LHCN-M2 (cell line): ENCODE results near the gene BORCS8. TPM values are rescaled to one million over a fixed set of nuclear protein-coding genes. Genes with fewer than 3 reads are reported as not detected.
"Not testable (repeated sequence)": the region's sequence is repeated elsewhere in the genome, so short reads cannot be mapped to it uniquely, and the experiment has no call there.

Experiments
- DNase-seq: peaks from one replicate; pipeline ENCODE4 v3.0.0-alpha.2; 2012; ENCODE audit warnings: low read depth
- total RNA-seq: library from RNA; depleted of rRNA; stranded (reverse); fragments of >200 nt; gene quantifications from 2 replicates; pipeline ENCODE4 v1.2.3, GENCODE V29; 2014

BORCS8 gene
- total RNA-seq, 1 experiment from 2014 or later, result 19.6 TPM

DNA sequence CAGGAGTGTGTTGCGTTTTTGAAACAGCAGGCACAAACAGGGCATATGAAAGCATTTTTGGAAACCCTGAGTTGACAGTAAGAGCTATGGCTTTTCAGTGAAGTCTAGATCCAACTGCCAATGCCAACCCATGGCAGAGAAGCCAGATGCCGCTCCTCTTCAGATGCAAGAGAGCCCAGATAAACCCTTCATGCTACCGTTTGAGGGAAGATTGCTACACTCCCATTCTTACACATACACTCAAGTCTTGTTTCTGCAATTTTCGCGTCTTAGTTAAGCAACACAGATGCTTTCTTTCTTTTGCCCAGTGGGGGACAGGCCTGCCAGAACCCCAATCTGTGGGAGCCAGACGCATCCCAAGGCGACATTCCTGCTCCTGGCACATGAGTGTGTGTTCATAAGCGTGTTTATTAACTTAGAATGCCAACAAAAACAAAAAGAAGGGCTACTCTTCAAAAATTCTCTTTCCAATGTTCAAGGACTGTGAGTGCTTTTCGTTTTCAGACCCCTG is 10.4 kb downstream of the BORCS8 start:
- no peak for DNase-seq

DNA sequence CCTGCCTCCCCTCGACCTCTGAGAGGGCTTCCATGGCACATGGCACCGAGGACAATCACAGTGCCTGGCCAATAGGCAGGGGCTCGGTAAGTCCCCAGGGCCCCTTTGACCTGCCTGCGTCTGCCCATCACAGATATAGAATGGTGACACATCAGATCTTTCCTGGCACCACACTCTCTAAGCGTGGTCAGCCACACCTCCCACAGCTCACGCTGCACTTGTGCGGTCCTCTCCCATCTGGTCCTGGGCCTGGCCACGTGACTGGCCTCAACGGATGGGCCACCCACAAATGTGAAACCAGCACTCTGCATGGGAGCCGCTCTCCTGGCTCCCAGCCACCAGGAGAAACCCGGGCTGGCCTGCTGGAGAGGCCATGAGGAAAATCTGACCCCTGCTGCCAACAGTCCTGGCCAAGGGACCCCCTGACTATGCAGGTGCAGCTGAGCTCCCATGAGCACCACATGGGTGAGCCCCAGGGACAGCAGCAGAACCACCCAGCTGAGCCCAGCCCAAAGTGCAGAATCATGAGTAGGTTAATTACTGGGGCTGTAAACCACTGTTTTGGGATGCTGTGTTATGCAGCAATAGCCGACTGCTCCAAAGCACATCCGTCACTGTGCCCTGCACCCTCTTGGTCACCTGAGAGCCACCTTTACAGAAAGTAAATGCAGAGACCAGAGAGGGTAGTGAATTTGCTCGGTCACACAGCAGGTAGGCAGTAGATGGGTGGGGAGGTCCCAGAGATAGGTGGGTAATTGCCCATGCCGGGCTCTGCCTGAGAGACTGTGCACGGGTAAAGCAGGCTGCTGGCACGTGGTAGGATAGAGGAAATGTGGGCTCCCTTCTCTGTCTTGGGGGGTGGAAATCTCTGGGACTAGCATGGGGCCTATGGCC is 12.2 kb downstream of the BORCS8 start:
- no peak for DNase-seq

DNA sequence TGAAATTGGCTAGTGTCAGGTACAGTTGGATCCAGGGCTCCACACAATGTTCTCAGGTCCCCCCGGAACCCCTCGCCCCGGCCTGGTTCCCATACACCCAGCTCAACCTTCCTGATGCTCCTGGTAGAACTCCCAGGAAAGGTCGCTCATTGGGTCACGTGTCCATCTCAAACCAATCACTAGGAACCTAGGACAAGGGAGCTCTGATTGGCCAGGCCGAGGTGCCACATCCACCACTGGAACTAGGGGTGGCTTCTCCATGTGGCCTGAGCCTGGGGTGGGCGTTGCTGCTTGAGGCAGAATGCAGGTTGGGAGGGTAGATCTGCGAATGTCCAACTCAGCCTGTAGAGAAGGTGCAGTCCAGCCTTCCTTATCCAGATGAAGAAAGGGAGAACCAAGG is 15.0 kb downstream of the BORCS8 start:
- DNase-seq, result no peak

DNA sequence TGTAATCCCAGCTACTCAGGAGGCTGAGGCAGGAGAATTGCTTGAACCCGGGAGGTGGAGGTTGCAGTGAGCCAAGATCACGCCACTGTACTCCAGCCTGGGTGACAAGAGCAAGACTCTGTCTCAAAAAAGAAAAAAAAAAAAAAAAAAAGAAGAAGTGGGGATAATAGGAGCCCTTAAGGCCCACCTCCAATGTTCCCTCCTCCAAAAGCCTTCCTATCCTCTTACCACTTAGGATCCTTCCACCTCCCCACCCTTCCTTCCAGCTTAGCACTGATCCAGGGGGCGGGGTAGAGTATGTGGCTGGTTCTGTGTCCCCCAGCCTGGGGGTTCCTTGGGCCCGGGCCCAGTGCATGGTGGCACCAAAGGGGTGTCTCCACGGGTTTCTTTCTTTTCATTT is 18.7 kb downstream of the BORCS8 start:
- not testable (repeated sequence) for DNase-seq

DNA sequence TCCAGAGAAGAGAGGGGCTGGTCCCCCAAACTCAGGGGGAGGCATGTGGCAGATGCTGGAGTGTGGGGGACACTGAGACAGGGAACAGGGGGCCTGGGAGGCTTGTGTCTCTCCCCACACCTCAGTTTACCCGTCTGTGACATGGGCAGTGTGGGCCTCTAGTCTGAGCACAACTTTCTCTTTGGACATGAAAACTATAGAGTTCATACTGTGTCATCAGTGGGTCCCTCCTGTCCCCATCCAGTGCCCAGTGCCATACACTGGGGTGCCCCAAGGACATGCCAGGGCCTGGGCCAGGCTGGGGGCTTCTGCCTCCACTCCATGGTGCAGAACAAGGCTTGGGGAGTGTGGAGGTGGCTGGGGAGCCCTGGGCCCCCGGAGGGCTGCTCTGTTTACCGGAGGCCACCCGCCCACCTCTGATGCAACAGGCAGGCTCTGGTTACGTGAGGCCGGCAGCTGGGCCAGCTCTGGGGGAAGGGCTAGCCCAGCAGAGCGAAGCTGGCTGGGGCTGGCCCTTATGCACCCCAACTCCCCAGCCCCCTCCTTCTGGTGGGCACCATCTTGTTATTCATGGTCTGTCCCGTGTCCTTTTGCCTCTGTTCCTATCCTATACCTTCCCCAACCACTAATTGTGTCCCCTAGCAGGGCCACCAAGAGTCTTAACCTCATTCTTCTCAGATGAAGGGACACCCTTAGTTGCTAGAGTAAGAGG is 20.0 kb downstream of the BORCS8 start:
- DNase-seq, result peak; percentile 34

DNA sequence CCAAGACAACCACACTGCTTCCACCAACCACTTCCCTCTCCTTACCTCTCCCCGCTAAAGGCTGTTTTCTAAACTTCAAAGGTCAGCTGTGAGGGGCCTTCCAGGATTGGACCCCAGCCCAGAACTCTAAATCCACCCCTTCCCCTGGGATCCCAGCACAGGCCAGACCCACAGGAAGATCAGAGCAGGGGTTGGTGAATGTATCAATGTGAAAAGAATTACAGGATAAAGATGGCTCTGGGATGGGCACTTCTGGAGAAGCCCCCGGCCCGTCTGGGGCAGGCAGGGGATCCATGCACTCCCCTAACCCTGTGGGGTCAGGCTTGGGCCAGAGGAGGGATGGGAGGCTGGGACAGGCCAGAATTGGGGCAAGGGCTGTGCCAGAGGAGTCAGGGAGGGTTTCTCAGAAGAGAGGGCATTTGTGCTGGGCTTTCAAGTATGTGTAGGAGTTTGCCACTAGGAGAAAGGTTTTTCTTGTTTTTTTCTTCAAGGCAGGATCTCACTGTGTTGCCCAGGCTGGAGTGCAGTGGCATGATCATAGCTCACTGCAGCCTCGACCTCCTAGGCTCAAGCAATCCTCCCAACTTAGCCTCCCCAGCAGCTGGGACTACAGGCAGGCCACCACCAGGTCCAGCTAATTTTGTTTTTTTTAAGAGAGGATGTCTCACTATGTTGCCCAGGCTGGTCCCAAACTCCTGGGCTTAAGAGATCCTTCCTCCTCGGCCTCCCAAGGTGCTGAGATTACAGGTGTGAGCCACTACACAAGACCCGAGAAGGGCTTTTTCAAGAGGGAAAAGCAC is 20.9 kb downstream of the BORCS8 start:
- no peak for DNase-seq

DNA sequence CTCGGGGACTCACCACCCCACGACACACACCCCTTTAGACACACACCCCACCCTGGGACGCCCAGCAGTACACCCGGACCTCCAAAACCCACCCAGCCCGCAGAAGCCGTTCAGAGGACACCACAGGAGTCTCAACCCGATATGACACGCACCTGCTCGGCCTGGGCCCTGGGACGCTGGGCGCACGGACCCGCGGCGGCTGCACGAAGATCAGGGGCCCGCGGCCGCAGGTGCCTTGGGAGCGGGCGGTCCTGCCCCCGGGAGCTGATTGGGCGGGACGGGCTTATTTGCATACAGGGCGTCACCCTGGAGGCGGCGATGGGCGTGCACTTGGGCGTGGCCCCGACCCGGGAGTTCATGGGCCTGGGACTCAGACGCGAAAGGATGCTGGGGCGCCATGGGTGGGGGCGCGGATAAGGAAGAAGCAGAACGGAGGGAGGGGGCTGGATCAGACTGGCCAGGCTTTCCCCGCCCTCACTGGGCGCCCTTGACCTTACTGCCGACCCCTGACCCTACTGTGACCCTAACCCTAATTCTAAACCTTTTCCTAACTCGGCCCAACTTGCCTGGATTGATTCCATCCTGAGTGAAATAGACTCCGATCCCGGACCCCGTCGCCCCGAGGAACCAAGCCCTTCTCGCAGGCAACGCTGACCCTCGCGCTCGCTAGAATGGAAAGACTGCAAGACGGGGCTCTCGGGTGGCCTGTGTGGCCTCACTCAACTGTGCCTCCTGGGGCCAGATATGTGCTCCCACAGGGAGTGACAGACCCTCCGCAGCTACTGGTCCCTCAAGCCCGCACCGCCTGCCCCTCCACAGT is 21.7 kb downstream of the BORCS8 start, which contains the start of gene MEF2B:
Gene MEF2B (minus strand): TSS at position 211 of the 820 bp plus-strand sequence. CDS start 19,528 bp downstream, outside the sequence.
- DNase-seq, result no peak

DNA sequence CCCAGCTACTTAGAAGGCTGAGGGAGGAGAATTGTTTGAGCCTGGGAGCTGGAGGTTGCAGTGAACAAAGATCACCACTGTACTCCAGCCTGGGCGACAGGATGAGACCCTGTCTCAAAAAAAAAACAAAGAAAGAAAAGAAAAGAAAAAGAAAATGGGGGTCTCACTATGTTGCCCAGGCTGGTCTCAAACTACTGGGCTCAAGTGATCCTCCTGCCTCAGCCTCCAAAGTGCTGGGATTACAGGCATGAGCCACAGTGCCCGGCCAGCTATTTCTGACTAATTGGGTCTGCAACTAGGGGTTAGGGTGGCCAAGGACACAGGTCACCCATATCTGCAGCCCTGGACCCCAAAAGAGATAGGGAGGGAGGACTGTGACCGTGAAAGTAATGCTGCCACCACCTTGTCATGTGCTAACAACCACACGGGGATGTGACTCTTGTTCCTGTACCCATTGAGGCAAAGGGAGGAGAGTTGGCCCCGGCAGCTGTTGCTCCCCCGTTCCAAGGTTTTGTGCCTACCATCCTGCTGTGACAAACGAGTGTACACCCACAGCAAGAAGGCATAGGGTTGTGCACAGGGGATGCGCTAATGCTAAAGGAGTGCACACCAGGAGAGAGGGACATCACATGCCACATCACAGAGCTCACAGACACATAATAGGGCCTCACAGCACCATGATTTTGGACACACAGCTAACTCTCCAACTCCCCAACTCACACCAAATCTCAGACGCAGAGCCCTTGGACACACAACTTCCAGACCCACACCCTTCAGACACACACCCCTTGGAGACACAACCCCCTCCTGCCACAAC is 22.5 kb downstream of the BORCS8 start:
- DNase-seq, result no peak

DNA sequence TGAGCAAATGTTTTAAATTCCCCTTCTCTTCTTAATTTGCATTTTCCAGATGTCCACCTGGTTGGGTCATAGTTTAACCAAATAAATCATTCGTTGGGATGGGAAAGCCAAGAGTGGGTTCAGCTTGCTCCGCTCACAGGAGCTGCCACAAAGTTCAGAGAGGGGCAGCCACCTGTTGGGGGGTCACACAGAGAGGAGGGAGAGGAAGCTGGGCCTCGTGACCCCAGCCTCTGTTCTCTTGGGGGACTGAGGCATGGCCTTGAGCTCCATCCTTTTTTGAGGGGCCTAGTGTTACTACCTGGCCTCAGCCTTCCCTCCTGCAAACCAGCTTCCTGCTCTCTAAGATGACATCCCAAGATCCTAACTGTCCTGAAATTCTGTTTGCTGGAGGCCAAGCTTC is 24.3 kb downstream of the BORCS8 start:
- DNase-seq, result no peak

DNA sequence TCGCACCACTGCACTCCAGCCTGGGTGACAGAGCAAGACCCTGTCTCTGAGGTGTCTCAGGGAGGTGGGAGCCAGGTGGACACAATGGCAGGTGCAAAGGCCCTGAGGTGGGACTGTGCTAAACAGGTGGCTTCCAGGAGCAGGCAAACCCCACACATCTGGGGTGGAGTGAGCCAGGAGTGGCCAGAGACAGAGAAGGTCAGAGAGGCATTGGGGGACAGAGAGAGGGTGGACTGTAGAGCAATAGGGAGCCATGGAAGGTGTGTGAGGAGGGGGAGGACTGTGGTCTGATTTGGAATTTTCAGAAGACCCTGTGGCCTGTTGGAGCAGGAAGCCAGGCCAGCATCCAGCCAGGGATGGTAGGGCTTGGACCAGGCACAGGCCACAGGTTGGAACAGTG is 26.6 kb downstream of the BORCS8 start:
- DNase-seq, result no peak

DNA sequence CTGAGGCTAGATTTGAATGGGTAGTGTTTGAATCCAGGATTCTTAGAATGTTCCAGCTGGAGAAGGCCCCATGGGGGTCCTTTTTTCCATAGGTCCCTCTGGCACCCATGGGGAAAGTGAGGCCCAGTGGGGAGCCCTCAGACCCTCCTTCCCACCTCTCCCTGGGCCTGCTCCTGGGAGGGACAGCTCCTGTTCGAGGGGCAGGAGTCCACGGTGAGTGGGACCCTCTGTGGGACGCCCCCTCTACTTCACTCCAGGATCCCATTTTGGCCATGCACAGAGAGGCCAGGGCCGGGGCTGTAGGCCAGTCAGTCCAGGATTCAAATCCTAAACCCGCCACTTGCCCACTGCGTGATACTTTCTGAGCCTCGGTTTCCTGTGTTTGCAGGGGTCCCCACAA is 29.5 kb downstream of the BORCS8 start:
- no peak for DNase-seq

DNA sequence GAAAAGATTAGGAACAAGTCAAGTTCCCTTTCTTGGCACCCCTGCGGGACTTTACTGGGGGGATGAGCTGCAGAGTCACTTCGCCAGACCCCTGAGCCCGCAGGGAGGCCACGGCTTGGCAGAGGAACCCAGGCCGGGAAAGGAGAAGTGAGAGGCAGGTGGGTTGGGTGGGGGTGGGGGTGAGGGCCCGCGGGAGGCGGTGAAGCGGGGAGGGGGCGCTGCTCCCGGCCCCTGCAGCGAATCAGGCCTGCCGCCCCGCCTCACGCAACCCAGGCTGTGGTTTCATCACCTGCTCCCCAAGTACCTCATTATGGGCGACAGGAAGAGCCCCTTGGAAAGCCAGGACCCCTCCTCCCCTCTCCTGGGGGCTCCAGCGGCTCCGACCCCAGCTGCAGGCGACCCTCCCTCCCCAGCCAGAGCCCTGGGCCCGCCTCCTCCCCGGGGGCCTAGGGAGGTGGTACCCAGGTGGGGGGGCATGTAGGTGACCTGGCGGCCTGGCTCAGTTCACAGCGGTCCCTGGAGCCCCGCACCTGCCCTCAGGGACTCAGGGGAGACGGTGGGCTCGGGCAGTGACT is 31.4 kb downstream of the BORCS8 start:
- DNase-seq, result no peak

DNA sequence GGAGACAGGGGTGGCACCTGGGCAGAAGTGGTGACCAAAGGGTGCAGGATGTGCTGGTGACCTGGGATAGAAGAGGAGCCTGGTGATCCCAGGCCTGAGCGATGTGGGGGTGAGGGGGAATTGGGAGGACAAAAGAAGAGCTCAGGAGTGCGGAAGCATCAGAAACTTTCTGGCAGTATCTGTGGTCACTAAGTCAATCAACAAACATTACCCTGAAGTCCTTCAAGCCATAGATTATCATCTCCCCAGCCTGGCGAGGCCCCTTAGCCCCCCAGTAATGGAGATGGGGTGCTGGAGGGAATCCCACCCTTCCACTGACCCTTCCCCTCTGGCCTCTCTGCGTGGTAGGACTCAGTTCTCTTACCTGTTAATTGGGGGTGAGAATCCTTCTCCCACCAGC is 32.4 kb downstream of the BORCS8 start:
- DNase-seq, result no peak

DNA sequence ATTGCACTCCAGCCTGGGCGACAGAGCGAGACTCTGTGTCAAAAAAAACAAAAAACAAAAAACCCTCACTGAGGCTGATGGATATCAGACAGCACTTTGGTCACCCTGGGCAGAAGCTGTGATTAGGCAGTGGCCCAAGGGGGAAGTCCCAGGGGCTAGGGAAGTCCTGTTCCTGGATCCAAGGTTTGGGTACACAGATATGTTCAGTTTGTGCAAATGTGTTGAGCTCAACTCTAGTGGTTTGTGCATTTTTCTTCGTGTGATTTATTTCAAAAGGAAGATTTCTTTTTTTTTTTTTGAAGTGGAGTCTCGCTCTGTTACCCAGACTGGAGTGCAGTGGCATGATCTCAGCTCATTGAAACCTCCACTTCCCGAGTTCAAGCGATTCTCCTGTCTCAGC is 34.1 kb downstream of the BORCS8 start:
- no peak for DNase-seq

DNA sequence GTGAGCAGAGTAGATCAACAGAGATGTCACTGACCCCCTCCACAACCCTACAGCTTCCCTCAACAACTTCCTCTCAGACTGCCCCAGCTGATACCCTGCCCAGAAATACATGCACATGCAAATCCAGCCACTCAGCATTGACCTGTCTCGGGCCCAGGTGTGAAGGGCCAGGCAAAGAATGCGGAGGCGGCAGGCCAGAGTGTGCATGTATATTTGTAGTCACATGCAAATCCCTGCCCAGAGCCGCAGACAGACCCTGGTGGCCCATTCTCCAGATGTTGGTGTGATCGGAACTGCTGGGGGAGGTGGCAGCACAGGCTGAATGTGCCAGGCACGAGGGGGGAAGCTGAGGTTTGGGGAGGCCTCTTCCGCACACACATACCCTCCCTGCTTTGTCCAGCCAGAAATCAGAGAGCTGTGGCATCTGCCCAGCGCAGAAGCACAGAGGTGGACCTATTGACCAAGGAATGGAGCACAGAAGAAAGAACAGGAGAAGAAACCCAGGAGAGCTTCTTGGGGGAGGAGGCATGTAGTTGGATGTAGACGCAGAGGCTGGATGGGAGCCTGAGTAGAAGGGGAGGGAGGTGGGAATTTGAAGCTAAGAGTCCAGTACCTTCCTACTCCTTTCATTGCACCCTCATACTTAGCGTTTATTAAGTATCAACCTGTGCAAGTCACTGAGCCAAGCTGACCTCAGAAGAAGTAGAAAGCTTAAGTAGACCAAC is 36.3 kb downstream of the BORCS8 start:
- no peak for DNase-seq

DNA sequence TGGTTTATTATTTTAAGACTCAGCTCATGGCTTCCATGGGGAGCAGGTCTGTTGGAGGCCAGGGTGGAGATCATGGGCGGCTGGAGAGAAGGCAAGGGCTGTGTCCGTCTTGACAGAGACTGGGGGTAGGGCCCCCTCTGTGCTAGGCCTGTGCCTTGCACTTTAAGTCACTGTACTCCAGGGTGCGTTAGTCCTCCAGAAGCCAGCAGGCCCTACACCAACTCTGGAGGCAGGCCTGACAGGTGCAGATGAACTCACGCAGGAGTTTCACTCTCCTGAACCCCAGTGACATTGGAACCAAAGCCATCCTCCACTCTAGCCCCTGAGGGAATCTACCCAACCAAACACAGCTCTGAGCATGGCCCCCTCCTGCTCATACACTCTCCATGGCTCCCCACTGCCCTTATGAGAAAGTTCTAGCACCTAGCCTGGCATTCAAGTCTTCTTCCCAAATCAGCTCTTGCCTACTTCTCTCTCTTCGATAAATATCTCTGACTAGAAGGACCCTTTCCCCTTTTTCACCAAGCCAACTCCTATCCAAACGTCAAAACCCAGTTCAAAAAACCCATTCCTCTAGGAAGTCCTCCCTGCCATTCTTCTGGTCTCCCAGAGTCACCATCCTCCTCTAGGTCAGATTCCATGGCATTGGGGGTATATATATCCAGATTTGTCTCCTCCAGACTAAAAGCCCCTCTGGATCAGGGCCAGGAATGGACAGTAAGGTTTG is 37.0 kb downstream of the BORCS8 start:
- no peak for DNase-seq

DNA sequence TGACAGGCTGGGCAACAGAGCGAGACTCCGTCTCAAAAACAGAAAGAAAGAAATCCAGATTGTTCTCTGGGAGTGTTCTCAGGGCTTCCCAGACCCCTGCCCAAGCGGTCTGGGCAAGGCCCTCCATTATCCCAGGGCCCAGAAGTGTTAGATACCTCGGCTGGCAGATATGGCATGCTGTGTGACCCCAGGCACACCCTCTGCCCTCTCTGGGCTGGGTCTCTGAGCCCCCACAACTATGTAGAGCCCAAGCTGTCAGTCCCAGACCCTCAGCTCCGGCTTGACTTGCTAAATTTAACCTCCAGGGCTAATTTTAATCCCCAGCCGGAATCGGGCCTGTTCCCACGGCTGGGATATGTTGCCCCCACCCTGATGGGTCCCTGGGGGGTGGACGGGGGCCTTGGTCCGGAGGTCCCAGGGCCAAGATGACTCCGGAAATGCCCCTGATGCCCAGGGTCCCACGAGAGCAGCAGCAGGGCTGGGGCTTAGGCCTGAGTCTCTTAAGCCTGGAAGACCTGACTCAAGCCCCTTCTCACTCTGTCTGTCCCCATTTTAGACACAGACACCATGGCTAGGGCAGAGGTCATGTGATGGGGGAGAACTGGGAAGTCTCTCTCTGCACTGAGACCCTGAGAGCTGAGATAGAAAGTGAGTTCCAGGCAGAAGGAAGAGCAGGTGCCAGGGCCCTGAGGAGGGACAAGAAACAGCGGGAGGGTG is 39.1 kb downstream of the BORCS8 start:
- no peak for DNase-seq

DNA sequence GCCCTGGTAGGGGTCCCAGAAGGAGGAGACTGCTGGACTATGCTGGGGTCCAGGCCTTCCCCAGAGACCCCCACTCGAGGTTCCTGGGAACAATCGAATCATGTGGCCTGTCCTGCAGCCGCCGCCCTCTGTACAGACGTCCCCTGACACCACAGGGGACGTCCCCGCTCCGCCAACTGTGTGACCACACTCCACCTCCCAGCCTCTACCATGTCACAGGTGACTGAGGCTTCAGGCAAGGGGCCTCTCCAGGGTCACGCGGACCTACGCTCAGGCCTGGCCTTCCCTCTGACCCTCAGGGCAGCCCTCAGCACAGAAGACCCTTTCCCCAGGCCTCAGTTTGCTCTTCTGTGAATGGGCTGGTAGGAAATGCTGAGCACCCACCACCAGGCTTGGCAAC is 40.5 kb downstream of the BORCS8 start:
- DNase-seq, result no peak
